ENCODE data around the gene BIRC7.

DNA sequence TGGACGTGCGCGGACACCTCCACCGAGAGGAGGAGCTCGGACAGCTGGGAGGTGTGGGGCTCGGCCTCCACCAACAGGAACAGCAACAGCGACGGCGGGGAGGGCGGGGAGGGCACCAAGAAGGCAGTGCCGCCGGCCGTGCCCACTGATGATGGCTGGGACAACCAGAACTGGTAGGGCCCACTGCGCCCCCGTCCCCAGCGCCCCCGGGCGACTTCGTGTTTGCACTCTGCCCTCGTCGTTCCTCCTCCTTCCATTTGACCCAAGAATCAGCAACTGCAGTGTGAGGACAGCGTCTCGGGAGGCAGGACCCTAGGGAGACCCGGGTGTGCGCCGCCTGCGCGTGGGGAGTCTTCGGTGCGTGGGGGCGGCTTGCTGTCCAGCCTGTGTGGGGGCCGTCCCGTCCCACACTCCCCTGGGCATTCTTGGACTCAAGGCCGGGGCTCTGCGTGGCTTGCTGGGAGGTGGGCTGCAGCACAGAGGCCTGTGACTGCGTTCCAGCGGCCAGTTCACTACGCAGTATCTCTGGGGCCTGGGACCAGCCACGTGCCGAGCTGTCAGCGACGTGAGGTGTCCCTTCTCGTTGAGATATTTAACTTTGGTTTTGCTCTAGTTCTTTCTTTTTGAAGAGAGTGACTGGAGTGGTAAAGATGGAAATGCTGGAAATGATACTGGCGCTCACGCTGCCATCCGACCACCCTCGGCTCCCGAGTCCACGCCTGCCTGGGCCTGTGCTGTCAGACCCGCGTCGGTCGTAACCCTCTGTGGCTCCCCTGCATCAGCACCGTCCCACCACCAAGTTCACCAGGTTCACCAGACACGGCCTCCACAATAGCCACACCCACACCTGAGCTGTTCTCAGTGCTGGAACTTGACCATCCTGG is 52.2 kb downstream of the BIRC7 start:
- TF ChIP-seq JUN (CRISPR knock-in tag; IDR thresholded peaks at IDR 0.05) (no peak), EMX1 (CRISPR knock-in tag; IDR thresholded peaks at IDR 0.05) (no peak), FOXJ3 (CRISPR knock-in tag; IDR thresholded peaks at IDR 0.05; ENCODE audit: borderline replicate concordance) (no peak), SMAD4 (CRISPR knock-in tag; IDR thresholded peaks at IDR 0.05) (no peak), TCF7 (CRISPR knock-in tag; IDR thresholded peaks at IDR 0.05; ENCODE audit: low read depth) (no peak), GRHL2 (CRISPR knock-in tag; IDR thresholded peaks at IDR 0.05; ENCODE audit: insufficient replicate concordance, severe bottlenecking) (no peak), MXD4 (CRISPR knock-in tag; IDR thresholded peaks at IDR 0.05; ENCODE audit: borderline replicate concordance) (no peak), ELF4 (CRISPR knock-in tag; IDR thresholded peaks at IDR 0.05; ENCODE audit: low read depth) (no peak), ZNF396 (CRISPR knock-in tag; IDR thresholded peaks at IDR 0.05; ENCODE audit: borderline replicate concordance) (no peak)
- TF ChIP-seq, protein P1, sequence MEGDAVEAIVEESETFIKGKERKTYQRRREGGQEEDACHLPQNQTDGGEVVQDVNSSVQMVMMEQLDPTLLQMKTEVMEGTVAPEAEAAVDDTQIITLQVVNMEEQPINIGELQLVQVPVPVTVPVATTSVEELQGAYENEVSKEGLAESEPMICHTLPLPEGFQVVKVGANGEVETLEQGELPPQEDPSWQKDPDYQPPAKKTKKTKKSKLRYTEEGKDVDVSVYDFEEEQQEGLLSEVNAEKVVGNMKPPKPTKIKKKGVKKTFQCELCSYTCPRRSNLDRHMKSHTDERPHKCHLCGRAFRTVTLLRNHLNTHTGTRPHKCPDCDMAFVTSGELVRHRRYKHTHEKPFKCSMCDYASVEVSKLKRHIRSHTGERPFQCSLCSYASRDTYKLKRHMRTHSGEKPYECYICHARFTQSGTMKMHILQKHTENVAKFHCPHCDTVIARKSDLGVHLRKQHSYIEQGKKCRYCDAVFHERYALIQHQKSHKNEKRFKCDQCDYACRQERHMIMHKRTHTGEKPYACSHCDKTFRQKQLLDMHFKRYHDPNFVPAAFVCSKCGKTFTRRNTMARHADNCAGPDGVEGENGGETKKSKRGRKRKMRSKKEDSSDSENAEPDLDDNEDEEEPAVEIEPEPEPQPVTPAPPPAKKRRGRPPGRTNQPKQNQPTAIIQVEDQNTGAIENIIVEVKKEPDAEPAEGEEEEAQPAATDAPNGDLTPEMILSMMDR (IDR thresholded peaks at IDR 0.05) = no peak
- TF ChIP-seq, protein P2, sequence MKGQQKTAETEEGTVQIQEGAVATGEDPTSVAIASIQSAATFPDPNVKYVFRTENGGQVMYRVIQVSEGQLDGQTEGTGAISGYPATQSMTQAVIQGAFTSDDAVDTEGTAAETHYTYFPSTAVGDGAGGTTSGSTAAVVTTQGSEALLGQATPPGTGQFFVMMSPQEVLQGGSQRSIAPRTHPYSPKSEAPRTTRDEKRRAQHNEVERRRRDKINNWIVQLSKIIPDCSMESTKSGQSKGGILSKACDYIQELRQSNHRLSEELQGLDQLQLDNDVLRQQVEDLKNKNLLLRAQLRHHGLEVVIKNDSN (CRISPR knock-in tag; IDR thresholded peaks at IDR 0.05) = no peak
- TF ChIP-seq, protein P3, sequence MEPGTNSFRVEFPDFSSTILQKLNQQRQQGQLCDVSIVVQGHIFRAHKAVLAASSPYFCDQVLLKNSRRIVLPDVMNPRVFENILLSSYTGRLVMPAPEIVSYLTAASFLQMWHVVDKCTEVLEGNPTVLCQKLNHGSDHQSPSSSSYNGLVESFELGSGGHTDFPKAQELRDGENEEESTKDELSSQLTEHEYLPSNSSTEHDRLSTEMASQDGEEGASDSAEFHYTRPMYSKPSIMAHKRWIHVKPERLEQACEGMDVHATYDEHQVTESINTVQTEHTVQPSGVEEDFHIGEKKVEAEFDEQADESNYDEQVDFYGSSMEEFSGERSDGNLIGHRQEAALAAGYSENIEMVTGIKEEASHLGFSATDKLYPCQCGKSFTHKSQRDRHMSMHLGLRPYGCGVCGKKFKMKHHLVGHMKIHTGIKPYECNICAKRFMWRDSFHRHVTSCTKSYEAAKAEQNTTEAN (CRISPR knock-in tag; IDR thresholded peaks at IDR 0.05) = no peak

Data from WTC11 (cell line).